Endodermal cell (in vitro differentiated cells): ENCODE measurements around the gene PDHX. TPM values are rescaled to one million over a fixed set of nuclear protein-coding genes. Genes with fewer than 3 reads are reported as not detected.

Experiments
- DNase-seq: peaks from one replicate; pipeline ENCODE4 v3.0.0-alpha.2; 2017
- H3K27ac ChIP-seq: 2 replicates; pipeline ENCODE4 v1.5.1; 2013; ENCODE audit warnings: mild to moderate bottlenecking, low read depth, low read length, moderate library complexity
- H3K27me3 ChIP-seq: 2 replicates; pipeline ENCODE4 v1.6.1; 2013; ENCODE audit warnings: mild to moderate bottlenecking, low read length, moderate library complexity; ENCODE audit not compliant: insufficient read depth, control insufficient read depth, poor library complexity, severe bottlenecking
- H3K36me3 ChIP-seq: 2 replicates; pipeline ENCODE4 v1.7.0; 2013; ENCODE audit warnings: mild to moderate bottlenecking, low read length, moderate library complexity; ENCODE audit not compliant: control insufficient read depth, insufficient read depth
- H3K4me1 ChIP-seq: one replicate; pipeline ENCODE4 v1.7.0; 2013; ENCODE audit warnings: low read length; ENCODE audit not compliant: control insufficient read depth, insufficient read depth
- H3K4me3 ChIP-seq: 2 replicates; pipeline ENCODE4 v1.5.1; 2013; ENCODE audit warnings: mild to moderate bottlenecking, low read length, moderate library complexity
- H3K9ac ChIP-seq: 2 replicates; pipeline ENCODE4 v1.6.1; 2013; ENCODE audit warnings: mild to moderate bottlenecking, low read length, moderate library complexity; ENCODE audit not compliant: poor library complexity, severe bottlenecking; ENCODE audit errors: extremely low read depth
- H3K9me3 ChIP-seq: 2 replicates; pipeline ENCODE4 v1.6.1; 2013; ENCODE audit warnings: mild to moderate bottlenecking, low read length, moderate library complexity; ENCODE audit not compliant: control insufficient read depth
- H3K27ac Mint-ChIP-seq: 2 replicates; pipeline ENCODE4 v1.8.0; 2020; ENCODE audit warnings: mixed read lengths
- H3K27me3 Mint-ChIP-seq: 2 replicates; pipeline ENCODE4 v1.8.0; 2021; ENCODE audit warnings: mild to moderate bottlenecking, mixed read lengths; ENCODE audit not compliant: insufficient read depth
- H3K36me3 Mint-ChIP-seq: 2 replicates; pipeline ENCODE4 v1.8.0; 2020; ENCODE audit warnings: low read depth, mixed read lengths
- H3K4me1 Mint-ChIP-seq: 2 replicates; pipeline ENCODE4 v1.8.0; 2020; ENCODE audit warnings: mixed read lengths
- H3K4me3 Mint-ChIP-seq: 2 replicates; pipeline ENCODE4 v1.8.0; 2020; ENCODE audit warnings: mild to moderate bottlenecking, moderate library complexity, mixed read lengths
- H3K9me3 Mint-ChIP-seq: 2 replicates; pipeline ENCODE4 v1.8.0; 2020; ENCODE audit warnings: mild to moderate bottlenecking, mixed read lengths
- WGBS, 2 experiments: methylation state at CpG; one replicate each; pipeline versions ENCODE4 v1.1.5 to v1.1.7; 2013; ENCODE audit warnings: missing lambda C conversion rate in 2 of 2, mixed read lengths in 1 of 2; ENCODE audit not compliant: insufficient coverage in 1 of 2, insufficient read length in 1 of 2; 5-methylcytosine and 5-hydroxymethylcytosine counted together
- total RNA-seq, 2 donors: library from RNA; stranded (reverse); fragmentation: NEBNext Ultra II Directional in 1 of 2; extraction: Animal tissue kit (Norgen Biotek cat#: 25700) in 1 of 2; gene quantifications; 2 replicates in 1 of 2; 3 replicates in 1 of 2; pipeline ENCODE4 v1.2.1, GENCODE V29; 2021
- TF ChIP-seq, protein P1 (sequence below): fragments of 200-600 bp; sonication (generic); conservative IDR thresholded peaks from 2 replicates; pipeline ENCODE4 v1.5.0; 2021; ENCODE audit warnings: antibody characterized with exemption, mild to moderate bottlenecking

Gene PDHX
- total RNA-seq, 2 donors from 2014 or later: 42.0 to 48.6 TPM

DNA sequence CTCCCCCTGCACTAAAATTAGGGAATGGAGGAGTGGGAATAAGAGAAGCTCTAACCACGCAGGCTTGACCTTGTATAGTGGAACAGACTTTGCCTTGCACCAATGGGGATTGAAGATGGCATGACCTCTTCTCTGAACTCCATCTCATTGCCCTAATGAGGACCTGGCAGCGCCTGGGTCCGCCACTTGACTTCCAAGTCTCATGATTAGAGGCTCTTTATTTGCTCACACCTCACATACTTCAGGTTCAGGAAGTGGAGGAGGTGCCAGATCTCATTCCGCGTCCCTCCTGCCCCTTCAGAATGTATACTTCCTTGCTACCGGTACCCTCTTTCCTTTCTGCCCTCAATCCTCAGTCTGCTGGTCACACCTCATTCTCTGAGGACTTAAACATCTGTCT lies 116.6 kb downstream of the PDHX start:
- no peak for DNase-seq
- H3K4me1 ChIP-seq: peaks cover 5% of the 10 kb centered on the region
- no peak overlapping the region for H3K9ac ChIP-seq
- Mint-ChIP-seq H3K4me1 (peaks cover 13% of the 10 kb centered on the region), H3K27ac (no peak overlapping the region), H3K27me3 (peaks cover 13% of the 10 kb centered on the region), H3K9me3 (no peaks in the 10 kb centered on the region), H3K36me3 (no peaks in the 10 kb centered on the region), H3K4me3 (no peak overlapping the region)
- H3K27me3 ChIP-seq: no peaks in the 10 kb centered on the region
- no peaks in the 10 kb centered on the region for H3K36me3 ChIP-seq
- no peak overlapping the region for H3K27ac ChIP-seq
- TF ChIP-seq, protein P1, sequence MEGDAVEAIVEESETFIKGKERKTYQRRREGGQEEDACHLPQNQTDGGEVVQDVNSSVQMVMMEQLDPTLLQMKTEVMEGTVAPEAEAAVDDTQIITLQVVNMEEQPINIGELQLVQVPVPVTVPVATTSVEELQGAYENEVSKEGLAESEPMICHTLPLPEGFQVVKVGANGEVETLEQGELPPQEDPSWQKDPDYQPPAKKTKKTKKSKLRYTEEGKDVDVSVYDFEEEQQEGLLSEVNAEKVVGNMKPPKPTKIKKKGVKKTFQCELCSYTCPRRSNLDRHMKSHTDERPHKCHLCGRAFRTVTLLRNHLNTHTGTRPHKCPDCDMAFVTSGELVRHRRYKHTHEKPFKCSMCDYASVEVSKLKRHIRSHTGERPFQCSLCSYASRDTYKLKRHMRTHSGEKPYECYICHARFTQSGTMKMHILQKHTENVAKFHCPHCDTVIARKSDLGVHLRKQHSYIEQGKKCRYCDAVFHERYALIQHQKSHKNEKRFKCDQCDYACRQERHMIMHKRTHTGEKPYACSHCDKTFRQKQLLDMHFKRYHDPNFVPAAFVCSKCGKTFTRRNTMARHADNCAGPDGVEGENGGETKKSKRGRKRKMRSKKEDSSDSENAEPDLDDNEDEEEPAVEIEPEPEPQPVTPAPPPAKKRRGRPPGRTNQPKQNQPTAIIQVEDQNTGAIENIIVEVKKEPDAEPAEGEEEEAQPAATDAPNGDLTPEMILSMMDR: no peak
- no peaks in the 10 kb centered on the region for H3K9me3 ChIP-seq
- 95 to 98% methylated on average over 5 to 6 of the region's 6 CpGs for WGBS, 2 experiments
- H3K4me3 ChIP-seq: no peak overlapping the region

GRCh38 chr11:35034401-35034800 lies 118.0 kb downstream of the PDHX start:
- TF ChIP-seq, protein P1: no peak
- 96 to 100% methylated on average over 2 to 3 of the region's 3 CpGs for WGBS, 2 experiments
- H3K4me3 Mint-ChIP-seq: no peak overlapping the region

GRCh38 chr11:35035894-35036408 lies 119.5 kb downstream of the PDHX start:
- no peak overlapping the region for H3K27ac ChIP-seq
- WGBS, 2 experiments: 94 to 96% methylated on average over 3 of the region's 3 CpGs

More at GRCh38 chr11:35034401-35034800, 118.0 kb downstream of the PDHX start:
- DNase-seq: no peak
- peaks cover 13% of the 10 kb centered on the region for H3K27me3 Mint-ChIP-seq
- peaks cover 13% of the 10 kb centered on the region for H3K4me1 Mint-ChIP-seq
- Histone ChIP-seq H3K4me3 (no peak overlapping the region), H3K9me3 (no peaks in the 10 kb centered on the region), H3K36me3 (no peaks in the 10 kb centered on the region), H3K4me1 (peaks cover 5% of the 10 kb centered on the region), H3K27me3 (no peaks in the 10 kb centered on the region), H3K27ac (no peak overlapping the region), H3K9ac (no peak overlapping the region)
- no peak overlapping the region for H3K27ac Mint-ChIP-seq
- no peaks in the 10 kb centered on the region for H3K9me3 Mint-ChIP-seq
- no peaks in the 10 kb centered on the region for H3K36me3 Mint-ChIP-seq

More at GRCh38 chr11:35035894-35036408, 119.5 kb downstream of the PDHX start:
- H3K4me3 Mint-ChIP-seq: no peak overlapping the region
- H3K9me3 Mint-ChIP-seq: no peaks in the 10 kb centered on the region
- no peak for DNase-seq
- no peak overlapping the region for H3K9ac ChIP-seq
- peaks cover 16% of the 10 kb centered on the region for H3K27me3 Mint-ChIP-seq
- no peaks in the 10 kb centered on the region for H3K36me3 Mint-ChIP-seq
- TF ChIP-seq, protein P1: no peak
- H3K27me3 ChIP-seq: no peaks in the 10 kb centered on the region
- H3K4me1 ChIP-seq: peaks cover 5% of the 10 kb centered on the region
- no peaks in the 10 kb centered on the region for H3K36me3 ChIP-seq
- no peaks in the 10 kb centered on the region for H3K9me3 ChIP-seq
- no peak overlapping the region for H3K4me3 ChIP-seq
- H3K4me1 Mint-ChIP-seq: peaks cover 13% of the 10 kb centered on the region
- no peak overlapping the region for H3K27ac Mint-ChIP-seq
